Endodermal cell (in vitro differentiated cells): Measurements from ENCODE around the gene PICK1. TPM values are rescaled to one million over a fixed set of nuclear protein-coding genes. Genes with fewer than 3 reads are reported as not detected.

Experiments
- DNase-seq: peaks from one replicate; pipeline ENCODE4 v3.0.0-alpha.2; 2017
- H3K27ac ChIP-seq: 2 replicates; pipeline ENCODE4 v1.5.1; 2013; ENCODE audit warnings: mild to moderate bottlenecking, low read depth, low read length, moderate library complexity
- H3K27me3 ChIP-seq: 2 replicates; pipeline ENCODE4 v1.6.1; 2013; ENCODE audit warnings: mild to moderate bottlenecking, low read length, moderate library complexity; ENCODE audit not compliant: insufficient read depth, control insufficient read depth, poor library complexity, severe bottlenecking
- H3K36me3 ChIP-seq: 2 replicates; pipeline ENCODE4 v1.7.0; 2013; ENCODE audit warnings: mild to moderate bottlenecking, low read length, moderate library complexity; ENCODE audit not compliant: control insufficient read depth, insufficient read depth
- H3K4me1 ChIP-seq: one replicate; pipeline ENCODE4 v1.7.0; 2013; ENCODE audit warnings: low read length; ENCODE audit not compliant: control insufficient read depth, insufficient read depth
- H3K4me3 ChIP-seq: 2 replicates; pipeline ENCODE4 v1.5.1; 2013; ENCODE audit warnings: mild to moderate bottlenecking, low read length, moderate library complexity
- H3K9ac ChIP-seq: 2 replicates; pipeline ENCODE4 v1.6.1; 2013; ENCODE audit warnings: mild to moderate bottlenecking, low read length, moderate library complexity; ENCODE audit not compliant: poor library complexity, severe bottlenecking; ENCODE audit errors: extremely low read depth
- H3K9me3 ChIP-seq: 2 replicates; pipeline ENCODE4 v1.6.1; 2013; ENCODE audit warnings: mild to moderate bottlenecking, low read length, moderate library complexity; ENCODE audit not compliant: control insufficient read depth
- H3K27ac Mint-ChIP-seq: 2 replicates; pipeline ENCODE4 v1.8.0; 2020; ENCODE audit warnings: mixed read lengths
- H3K27me3 Mint-ChIP-seq: 2 replicates; pipeline ENCODE4 v1.8.0; 2021; ENCODE audit warnings: mild to moderate bottlenecking, mixed read lengths; ENCODE audit not compliant: insufficient read depth
- H3K36me3 Mint-ChIP-seq: 2 replicates; pipeline ENCODE4 v1.8.0; 2020; ENCODE audit warnings: low read depth, mixed read lengths
- H3K4me1 Mint-ChIP-seq: 2 replicates; pipeline ENCODE4 v1.8.0; 2020; ENCODE audit warnings: mixed read lengths
- H3K4me3 Mint-ChIP-seq: 2 replicates; pipeline ENCODE4 v1.8.0; 2020; ENCODE audit warnings: mild to moderate bottlenecking, moderate library complexity, mixed read lengths
- H3K9me3 Mint-ChIP-seq: 2 replicates; pipeline ENCODE4 v1.8.0; 2020; ENCODE audit warnings: mild to moderate bottlenecking, mixed read lengths
- WGBS, 2 experiments: methylation state at CpG; one replicate each; pipeline versions ENCODE4 v1.1.5 to v1.1.7; 2013; ENCODE audit warnings: missing lambda C conversion rate in 2 of 2, mixed read lengths in 1 of 2; ENCODE audit not compliant: insufficient coverage in 1 of 2, insufficient read length in 1 of 2; 5-methylcytosine and 5-hydroxymethylcytosine counted together
- total RNA-seq, 2 donors: library from RNA; stranded (reverse); fragmentation: NEBNext Ultra II Directional in 1 of 2; extraction: Animal tissue kit (Norgen Biotek cat#: 25700) in 1 of 2; gene quantifications; 2 replicates in 1 of 2; 3 replicates in 1 of 2; pipeline ENCODE4 v1.2.1, GENCODE V29; 2021
- TF ChIP-seq, protein P1 (sequence below): fragments of 200-600 bp; sonication (generic); conservative IDR thresholded peaks from 2 replicates; pipeline ENCODE4 v1.5.0; 2021; ENCODE audit warnings: antibody characterized with exemption, mild to moderate bottlenecking

PICK1 gene
- total RNA-seq, 2 donors from 2014 or later = 42.7 to 54.1 TPM

DNA sequence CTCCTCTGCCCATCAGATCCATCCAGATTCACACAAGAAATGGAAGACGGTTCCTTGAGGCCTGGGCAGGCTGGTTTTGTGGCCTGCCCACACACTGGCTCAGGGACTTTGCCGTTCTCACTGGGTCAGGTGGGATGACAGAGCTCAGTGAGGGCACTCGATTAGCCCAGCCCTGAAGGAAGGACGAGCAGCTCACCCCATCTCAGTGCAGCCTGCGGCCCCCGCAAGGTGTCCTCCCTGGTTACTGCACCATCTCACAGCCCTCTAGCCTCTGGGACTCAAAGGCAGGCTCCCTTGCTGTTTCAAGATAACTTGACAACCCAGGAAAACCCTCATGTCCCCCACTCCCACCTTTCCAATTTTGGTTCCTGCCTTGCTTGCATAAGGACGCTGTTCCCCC, 22.6 kb downstream of the PICK1 start:
- no peak overlapping the region for H3K9ac ChIP-seq
- no peak overlapping the region for H3K4me3 Mint-ChIP-seq
- H3K9me3 Mint-ChIP-seq = no peaks in the 10 kb centered on the region
- H3K36me3 Mint-ChIP-seq = peaks cover 3% of the 10 kb centered on the region
- peak; percentile 38 for DNase-seq
- no peak overlapping the region for H3K27ac Mint-ChIP-seq
- no peaks in the 10 kb centered on the region for H3K9me3 ChIP-seq
- peaks cover 27% of the 10 kb centered on the region for H3K27me3 ChIP-seq
- WGBS, 2 experiments = 91 to 94% methylated on average over 4 to 7 of the region's 7 CpGs
- H3K27me3 Mint-ChIP-seq = peaks cover 39% of the 10 kb centered on the region
- H3K4me1 Mint-ChIP-seq = peaks cover 4% of the 10 kb centered on the region
- H3K4me1 ChIP-seq = peaks cover 7% of the 10 kb centered on the region
- H3K36me3 ChIP-seq = no peaks in the 10 kb centered on the region
- H3K4me3 ChIP-seq = no peak overlapping the region
- TF ChIP-seq, protein P1, sequence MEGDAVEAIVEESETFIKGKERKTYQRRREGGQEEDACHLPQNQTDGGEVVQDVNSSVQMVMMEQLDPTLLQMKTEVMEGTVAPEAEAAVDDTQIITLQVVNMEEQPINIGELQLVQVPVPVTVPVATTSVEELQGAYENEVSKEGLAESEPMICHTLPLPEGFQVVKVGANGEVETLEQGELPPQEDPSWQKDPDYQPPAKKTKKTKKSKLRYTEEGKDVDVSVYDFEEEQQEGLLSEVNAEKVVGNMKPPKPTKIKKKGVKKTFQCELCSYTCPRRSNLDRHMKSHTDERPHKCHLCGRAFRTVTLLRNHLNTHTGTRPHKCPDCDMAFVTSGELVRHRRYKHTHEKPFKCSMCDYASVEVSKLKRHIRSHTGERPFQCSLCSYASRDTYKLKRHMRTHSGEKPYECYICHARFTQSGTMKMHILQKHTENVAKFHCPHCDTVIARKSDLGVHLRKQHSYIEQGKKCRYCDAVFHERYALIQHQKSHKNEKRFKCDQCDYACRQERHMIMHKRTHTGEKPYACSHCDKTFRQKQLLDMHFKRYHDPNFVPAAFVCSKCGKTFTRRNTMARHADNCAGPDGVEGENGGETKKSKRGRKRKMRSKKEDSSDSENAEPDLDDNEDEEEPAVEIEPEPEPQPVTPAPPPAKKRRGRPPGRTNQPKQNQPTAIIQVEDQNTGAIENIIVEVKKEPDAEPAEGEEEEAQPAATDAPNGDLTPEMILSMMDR = no peak
- no peak overlapping the region for H3K27ac ChIP-seq

DNA sequence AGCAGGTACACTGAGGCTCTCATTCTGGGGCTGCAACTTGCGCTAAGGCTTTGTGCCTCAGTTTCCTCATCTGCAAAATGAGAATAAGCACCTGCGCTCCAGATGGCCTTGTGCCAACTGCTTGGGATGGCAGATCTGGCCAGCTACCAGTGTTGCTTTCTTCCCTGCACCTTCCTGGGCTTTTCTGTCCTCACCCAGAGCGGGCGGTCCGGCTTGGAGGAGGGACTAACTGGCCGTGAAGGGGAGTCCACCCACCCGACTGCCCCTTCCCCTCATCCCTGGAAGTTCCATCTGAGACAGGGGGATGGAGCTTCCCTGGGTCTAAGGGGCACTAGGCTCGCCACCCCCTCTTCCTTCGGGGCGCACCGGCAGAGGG, 23.3 kb downstream of the PICK1 start:
- TF ChIP-seq, protein P1 = no peak
- Histone ChIP-seq H3K4me1 (peaks cover 7% of the 10 kb centered on the region), H3K36me3 (no peaks in the 10 kb centered on the region), H3K4me3 (no peak overlapping the region), H3K27me3 (peaks cover 27% of the 10 kb centered on the region), H3K9ac (no peak overlapping the region), H3K27ac (no peak overlapping the region), H3K9me3 (no peaks in the 10 kb centered on the region)
- Mint-ChIP-seq H3K27me3 (peaks cover 39% of the 10 kb centered on the region), H3K9me3 (no peaks in the 10 kb centered on the region), H3K36me3 (peaks cover 2% of the 10 kb centered on the region), H3K27ac (no peak overlapping the region), H3K4me1 (peaks cover 4% of the 10 kb centered on the region), H3K4me3 (no peak overlapping the region)
- no peak for DNase-seq
- WGBS, 2 experiments = 93 to 98% methylated on average over 7 to 11 of the region's 11 CpGs

DNA sequence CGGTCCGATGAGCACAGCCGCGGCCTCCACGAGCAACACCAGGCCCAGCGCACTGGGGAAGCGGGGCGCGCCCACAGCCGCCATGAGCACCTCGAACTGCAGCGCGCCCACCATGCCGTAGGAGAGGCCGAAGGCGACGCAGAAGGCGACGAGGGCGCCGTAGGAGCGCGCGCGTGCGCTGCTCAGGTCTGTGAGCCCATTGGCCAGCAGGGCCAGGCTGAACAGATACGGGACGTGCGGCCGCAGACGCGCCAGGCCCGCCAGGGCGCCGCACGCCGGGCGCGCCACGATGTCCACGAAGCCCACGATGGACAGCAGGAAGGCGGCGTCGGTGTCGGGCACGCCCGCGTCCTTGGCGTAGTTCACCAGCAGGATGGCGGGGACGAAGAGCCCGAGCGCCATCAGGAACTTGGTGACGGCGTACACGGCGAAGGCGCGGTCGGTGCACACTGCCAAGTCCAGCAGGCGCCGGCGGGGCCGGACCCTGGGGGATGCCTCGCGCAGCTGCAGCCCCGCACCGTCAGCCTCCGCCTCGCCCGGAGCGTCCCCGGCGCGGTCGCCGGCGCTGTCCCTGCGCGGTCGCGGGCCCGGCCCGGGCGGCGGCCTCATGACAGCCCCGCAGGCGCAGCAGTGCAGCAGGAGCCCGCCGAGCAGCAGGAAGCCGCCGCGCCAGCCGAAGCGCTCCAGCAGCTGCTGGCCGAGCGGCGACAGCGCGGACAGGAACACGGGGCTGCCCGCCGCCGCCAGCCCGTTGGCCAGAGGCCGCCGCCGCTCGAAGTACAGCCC, 23.8 kb downstream of the PICK1 start:
- no peaks in the 10 kb centered on the region for H3K36me3 Mint-ChIP-seq

More for the DNA sequence above, 23.8 kb downstream of the PICK1 start:
- H3K9me3 Mint-ChIP-seq = no peaks in the 10 kb centered on the region
- peaks cover 27% of the 10 kb centered on the region for H3K27me3 ChIP-seq
- peaks cover 39% of the 10 kb centered on the region for H3K27me3 Mint-ChIP-seq
- no peak overlapping the region for H3K9ac ChIP-seq
- TF ChIP-seq, protein P1 = peak; percentile 7
- no peak overlapping the region for H3K27ac Mint-ChIP-seq
- H3K4me3 Mint-ChIP-seq = no peak overlapping the region
- H3K4me3 ChIP-seq = no peak overlapping the region
- peaks cover 7% of the 10 kb centered on the region for H3K4me1 ChIP-seq
- no peaks in the 10 kb centered on the region for H3K36me3 ChIP-seq
- H3K4me1 Mint-ChIP-seq = peaks cover 4% of the 10 kb centered on the region
- H3K27ac ChIP-seq = no peak overlapping the region
- peak; percentile 82 for DNase-seq
- 19 to 27% methylated on average over 78 to 110 of the region's 110 CpGs for WGBS, 2 experiments
- H3K9me3 ChIP-seq = no peaks in the 10 kb centered on the region
